HEK293 (cell line): Measurements from ENCODE around the gene KLHL21.

Source experiments
- GLIS1 ChIP-seq: fragments of 450-650 bp; formaldehyde crosslinking; IDR thresholded peaks from 2 replicates; pipeline ENCODE4 v1.5.1; 2016; ENCODE audit warnings: missing biosample characterization, missing genetic modification characterization
- KLF16 ChIP-seq: fragments of 450-650 bp; formaldehyde crosslinking; IDR thresholded peaks from 2 replicates; pipeline ENCODE4 v1.5.1; 2017; ENCODE audit warnings: missing biosample characterization, missing genetic modification characterization
- KLF9 ChIP-seq: fragments of 450-650 bp; formaldehyde crosslinking; IDR thresholded peaks from 2 replicates; pipeline ENCODE4 v1.5.1; 2016; ENCODE audit warnings: missing biosample characterization, missing genetic modification characterization, low read depth
- PRDM10 ChIP-seq: fragments of 450-650 bp; formaldehyde crosslinking; IDR thresholded peaks from 2 replicates; pipeline ENCODE4 v1.5.1; 2016; ENCODE audit warnings: missing biosample characterization, missing genetic modification characterization
- RBAK ChIP-seq: fragments of 450-650 bp; formaldehyde crosslinking; IDR thresholded peaks from 2 replicates; pipeline ENCODE4 v1.5.1; 2016; ENCODE audit warnings: missing biosample characterization, missing genetic modification characterization
- SP3 ChIP-seq: fragments of 450-650 bp; formaldehyde crosslinking; IDR thresholded peaks from 2 replicates; pipeline ENCODE4 v1.5.1; 2016; ENCODE audit warnings: missing biosample characterization, missing genetic modification characterization
- SP7 ChIP-seq: fragments of 450-650 bp; formaldehyde crosslinking; IDR thresholded peaks from 2 replicates; pipeline ENCODE4 v1.5.1; 2016; ENCODE audit warnings: missing biosample characterization, missing genetic modification characterization
- ZNF174 ChIP-seq: fragments of 450-650 bp; formaldehyde crosslinking; IDR thresholded peaks from 2 replicates; pipeline ENCODE4 v1.5.0; 2017; ENCODE audit warnings: missing biosample characterization, mild to moderate bottlenecking, missing genetic modification characterization
- ZNF211 ChIP-seq: fragments of 450-650 bp; formaldehyde crosslinking; IDR thresholded peaks from 2 replicates; pipeline ENCODE4 v1.5.1; 2016; ENCODE audit warnings: low read depth, missing biosample characterization, missing genetic modification characterization
- ZNF239 ChIP-seq: fragments of 450-650 bp; formaldehyde crosslinking; IDR thresholded peaks from 2 replicates; pipeline ENCODE4 v1.5.1; 2016; ENCODE audit warnings: missing biosample characterization, missing genetic modification characterization
- ZNF24 ChIP-seq: fragments of 450-650 bp; formaldehyde crosslinking; IDR thresholded peaks from 2 replicates; pipeline ENCODE4 v1.5.1; 2016; ENCODE audit warnings: missing biosample characterization, missing genetic modification characterization
- ZNF280C ChIP-seq: fragments of 450-650 bp; formaldehyde crosslinking; IDR thresholded peaks from 2 replicates; pipeline ENCODE4 v1.5.1; 2016; ENCODE audit warnings: missing biosample characterization, missing genetic modification characterization
- ZNF280D ChIP-seq: fragments of 450-650 bp; formaldehyde crosslinking; IDR thresholded peaks from 2 replicates; pipeline ENCODE4 v1.5.1; 2016; ENCODE audit warnings: missing biosample characterization, missing genetic modification characterization
- ZNF302 ChIP-seq: fragments of 450-650 bp; formaldehyde crosslinking; IDR thresholded peaks from 2 replicates; pipeline ENCODE4 v1.5.1; 2016; ENCODE audit warnings: missing biosample characterization, missing genetic modification characterization, low read depth
- ZNF398 ChIP-seq: fragments of 450-650 bp; formaldehyde crosslinking; IDR thresholded peaks from 2 replicates; pipeline ENCODE4 v1.5.1; 2017; ENCODE audit warnings: missing biosample characterization, missing genetic modification characterization
- ZNF426 ChIP-seq: fragments of 450-650 bp; formaldehyde crosslinking; IDR thresholded peaks from 2 replicates; pipeline ENCODE4 v1.5.1; 2017; ENCODE audit warnings: missing biosample characterization, missing genetic modification characterization, mild to moderate bottlenecking, inconsistent platforms, moderate library complexity
- ZNF449 ChIP-seq: fragments of 450-650 bp; formaldehyde crosslinking; IDR thresholded peaks from 2 replicates; pipeline ENCODE4 v1.5.1; 2017; ENCODE audit warnings: missing biosample characterization, mild to moderate bottlenecking, missing genetic modification characterization, moderate library complexity
- ZNF544 ChIP-seq: fragments of 450-650 bp; formaldehyde crosslinking; IDR thresholded peaks from 2 replicates; pipeline ENCODE4 v1.5.0; 2017; ENCODE audit warnings: missing biosample characterization, missing genetic modification characterization
- ZNF624 ChIP-seq: fragments of 450-650 bp; formaldehyde crosslinking; IDR thresholded peaks from 2 replicates; pipeline ENCODE4 v1.5.1; 2017; ENCODE audit warnings: missing biosample characterization, missing genetic modification characterization
- ZNF654 ChIP-seq: fragments of 450-650 bp; formaldehyde crosslinking; IDR thresholded peaks from 2 replicates; pipeline ENCODE4 v1.5.1; 2016; ENCODE audit warnings: low read depth, missing biosample characterization, missing genetic modification characterization
- ZNF664 ChIP-seq: fragments of 450-650 bp; formaldehyde crosslinking; IDR thresholded peaks from 2 replicates; pipeline ENCODE4 v1.5.1; 2016; ENCODE audit warnings: missing biosample characterization, missing genetic modification characterization
- ZNF704 ChIP-seq: fragments of 450-650 bp; formaldehyde crosslinking; IDR thresholded peaks from 2 replicates; pipeline ENCODE4 v1.5.1; 2016; ENCODE audit warnings: missing biosample characterization, missing genetic modification characterization
- ZNF768 ChIP-seq: fragments of 450-650 bp; formaldehyde crosslinking; IDR thresholded peaks from 2 replicates; pipeline ENCODE4 v1.5.1; 2018; ENCODE audit warnings: missing biosample characterization, mild to moderate bottlenecking, missing genetic modification characterization
- ZSCAN5A ChIP-seq: fragments of 450-650 bp; formaldehyde crosslinking; IDR thresholded peaks from 2 replicates; pipeline ENCODE4 v1.5.1; 2016; ENCODE audit warnings: missing biosample characterization, missing genetic modification characterization

The KLHL21 gene

GRCh38 chr1:6624710-6625583, 22.3 kb upstream of the KLHL21 start, which contains the start of gene THAP3 (continued):
- TF ChIP-seq ZSCAN5A (tag by site-specific recombination): 0 out of 2 replicates have a peak, but pooled peaks have one; percentile 23
- TF ChIP-seq PRDM10: peak; percentile 98
- TF ChIP-seq ZNF544: no peak
- no peak for TF ChIP-seq ZNF174 (tag by site-specific recombination)
- peak; percentile 95 for TF ChIP-seq KLF9
- no peak for TF ChIP-seq ZNF398 (tag by site-specific recombination)
- TF ChIP-seq ZNF302: no peak
- TF ChIP-seq GLIS1 (tag by site-specific recombination): peak; percentile 67
- TF ChIP-seq ZNF664 (tag by site-specific recombination): no peak
- no peak for TF ChIP-seq ZNF704
- TF ChIP-seq ZNF280C (tag by site-specific recombination): no peak
- TF ChIP-seq ZNF24: no peak
- no peak for TF ChIP-seq ZNF624 (tag by site-specific recombination)
- TF ChIP-seq ZNF211: no peak
- no peak for TF ChIP-seq RBAK (tag by site-specific recombination)
- no peak for TF ChIP-seq ZNF768 (tag by site-specific recombination)
- TF ChIP-seq ZNF449 (tag by site-specific recombination): peak; percentile 94
- TF ChIP-seq ZNF280D (tag by site-specific recombination): peak; percentile 33; the same call in 1 of the 2 replicates
- peak; percentile 90 for TF ChIP-seq KLF16 (tag by site-specific recombination)
- TF ChIP-seq SP3: peak; percentile 94
- TF ChIP-seq ZNF426: no peak
- peak; percentile 75 for TF ChIP-seq SP7 (tag by site-specific recombination)
- TF ChIP-seq ZNF239 (tag by site-specific recombination): no peak
- no peak for TF ChIP-seq ZNF654
